Stimulated activated CD8-positive, alpha-beta memory T cell treated with anti-CD3 and anti-CD28 coated beads, Interleukin-15, amount 100 ng/mL, for 4 hours (primary cell): Measurements from ENCODE around the gene TSHZ3.

Experiments
- DNase-seq, 2 donors: peaks; one replicate each; pipeline ENCODE4 v3.0.0-alpha.2; 2020; ENCODE audit warnings: low read depth in 2 of 2

The TSHZ3 gene

GRCh38 chr19:31349160-31349881 lies at the start of gene TSHZ3:
Gene TSHZ3 (minus strand): TSS chr19:31349436. CDS start chr19:31349219, 217 bp downstream.
- DNase-seq, result peak in 1 of 2 donors; percentile 20

GRCh38 chr19:31397308-31397707 lies 48.1 kb upstream of the TSHZ3 start:
- DNase-seq, result no peak

- DNase-seq, result no peak
Observed at GRCh38 chr19:31392464-31392863, 43.2 kb upstream of the TSHZ3 start.

DNA sequence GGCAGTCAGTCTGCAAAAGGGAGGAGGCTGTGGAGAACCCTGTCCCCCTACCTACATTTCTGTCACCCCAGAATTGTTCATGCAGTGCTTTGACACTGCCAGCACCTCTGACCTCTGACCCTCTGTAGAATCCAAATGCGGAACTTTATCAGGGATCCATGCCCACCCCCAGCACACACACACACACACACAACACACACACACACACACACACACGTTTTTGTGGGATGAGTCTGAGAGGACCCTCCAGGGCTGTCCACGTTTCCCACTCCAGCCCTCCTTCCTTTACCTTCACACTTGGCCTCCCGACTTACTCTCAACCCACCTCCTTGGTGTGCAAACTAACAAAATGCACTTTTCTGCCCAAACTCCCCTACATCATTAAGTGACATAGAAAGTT lies 42.3 kb upstream of the TSHZ3 start:
- no peak for DNase-seq

DNA sequence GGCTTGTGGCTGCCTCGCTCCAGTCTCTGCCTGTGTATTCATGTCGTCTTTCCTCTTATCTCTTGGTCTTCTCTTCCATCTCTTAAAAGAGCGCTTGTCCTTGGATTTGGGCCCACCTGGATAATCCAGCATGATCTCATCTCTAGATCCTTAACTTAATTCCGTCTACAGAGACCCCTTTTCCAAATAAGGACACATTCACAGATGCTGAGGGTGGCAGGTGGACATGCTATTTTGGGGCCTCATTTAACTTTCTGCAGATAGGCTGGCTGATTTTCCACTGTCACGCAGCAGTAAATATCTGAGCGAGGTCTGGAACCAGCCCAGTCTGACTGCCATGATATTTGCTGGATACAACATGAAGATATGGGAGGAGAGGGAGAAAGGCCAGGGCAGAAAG lies 41.5 kb upstream of the TSHZ3 start:
- DNase-seq, result no peak

DNA sequence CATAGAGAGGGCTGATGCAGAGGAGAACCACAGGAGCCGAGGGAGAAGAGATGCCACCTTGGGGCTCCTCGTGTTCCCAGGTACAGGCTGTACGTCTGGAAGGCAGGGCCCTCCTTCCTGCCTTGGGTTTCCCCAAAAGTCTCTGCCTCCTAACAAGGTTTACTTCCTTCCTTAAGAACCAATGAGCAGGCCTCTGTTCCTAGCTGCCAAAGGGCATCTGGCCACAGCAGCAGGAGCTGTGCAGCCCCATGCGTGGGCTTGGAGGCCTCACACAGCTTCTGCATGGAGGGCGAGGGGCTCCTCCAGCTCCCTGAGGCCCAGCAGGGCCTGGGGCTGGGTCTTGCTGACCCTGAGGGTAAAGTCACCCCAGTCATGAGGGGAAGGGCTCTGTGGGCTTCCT lies 40.6 kb upstream of the TSHZ3 start:
- no peak for DNase-seq

DNA sequence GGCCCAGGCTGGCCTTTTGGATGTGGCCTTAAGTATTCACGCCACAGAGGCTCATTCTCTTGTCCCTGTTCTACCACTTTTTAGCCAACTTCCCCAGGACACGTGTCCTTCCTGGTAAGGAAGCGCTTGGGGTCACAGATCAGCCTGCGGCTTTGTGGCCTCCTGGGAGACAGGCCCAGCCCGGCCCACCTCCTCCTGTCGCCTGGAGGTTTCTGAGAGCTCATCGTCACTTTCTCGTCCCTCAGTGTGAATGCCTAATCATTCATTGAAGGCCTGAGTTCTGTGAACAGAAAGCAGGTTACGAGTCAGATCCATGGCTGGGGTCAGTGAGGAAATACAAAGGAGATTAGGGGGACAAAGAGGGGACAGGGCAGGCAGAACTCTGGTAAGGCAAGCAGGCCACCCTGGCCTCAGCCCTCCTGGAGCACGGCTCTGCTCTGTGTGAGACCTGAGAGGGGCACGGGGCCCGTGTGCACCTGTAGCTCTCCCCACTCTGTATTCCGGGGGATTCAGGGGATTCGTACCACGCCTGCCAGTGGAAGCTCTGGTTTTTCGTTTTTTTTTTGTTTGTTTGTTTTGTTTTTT lies 38.6 kb upstream of the TSHZ3 start:
- DNase-seq, result no peak

DNA sequence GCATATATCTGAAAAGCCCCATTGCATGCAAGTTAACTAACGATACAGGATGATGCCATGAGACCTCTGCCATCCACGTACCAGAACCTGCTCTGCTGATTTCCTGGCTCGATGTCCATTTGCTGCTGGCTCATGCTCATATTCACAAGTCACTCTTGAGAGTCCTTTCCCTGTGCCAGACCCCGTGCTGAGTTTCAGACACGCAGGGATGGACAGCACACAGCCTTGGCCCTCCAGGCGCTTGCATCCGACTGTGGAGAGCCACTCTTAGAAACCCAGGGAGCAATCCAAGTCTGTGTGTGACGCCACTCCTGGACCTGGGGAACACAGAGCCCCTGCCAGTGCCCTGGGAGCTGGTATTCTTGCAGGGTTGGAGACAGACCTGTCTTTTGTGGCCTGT lies 37.6 kb upstream of the TSHZ3 start:
- no peak for DNase-seq

DNA sequence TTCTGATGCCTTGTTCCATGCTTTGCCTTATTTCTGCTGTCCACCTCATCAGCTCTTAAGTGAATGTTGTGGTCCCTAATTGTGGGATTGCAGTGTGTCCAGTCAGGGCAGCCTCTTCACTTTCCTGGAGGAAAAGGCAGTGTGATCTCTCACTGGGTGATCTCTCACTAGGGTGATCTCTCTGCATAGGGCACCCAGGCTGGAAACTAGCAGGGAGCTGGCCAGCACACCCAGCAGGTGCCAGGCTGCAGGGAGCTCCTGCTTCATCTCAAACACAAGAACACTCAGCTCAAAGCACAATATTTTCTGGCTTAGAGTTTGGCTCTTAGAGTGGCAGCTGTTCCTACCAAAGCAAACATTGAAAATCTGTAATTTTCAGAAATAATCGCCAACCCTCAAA lies 36.5 kb upstream of the TSHZ3 start:
- no peak for DNase-seq

DNA sequence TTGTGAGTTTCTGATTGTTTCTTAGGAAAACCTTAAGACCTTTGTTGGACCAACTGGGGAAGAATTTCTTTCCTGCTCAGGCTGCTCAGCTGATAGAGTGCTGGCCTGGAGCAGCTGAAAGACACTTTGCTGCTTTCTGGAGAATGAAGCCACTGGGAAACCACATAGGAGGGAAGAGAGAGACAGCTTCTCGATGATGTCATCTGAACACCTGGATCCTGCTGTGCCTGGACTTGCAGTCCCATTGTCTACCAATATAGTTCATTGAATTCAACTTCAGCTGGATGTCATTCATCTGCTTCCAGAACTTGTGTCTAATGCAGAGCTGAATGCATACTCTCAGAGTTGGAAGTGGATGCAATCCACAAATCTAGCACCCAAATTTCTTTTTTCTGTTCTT lies 34.3 kb upstream of the TSHZ3 start:
- DNase-seq, result no peak

DNA sequence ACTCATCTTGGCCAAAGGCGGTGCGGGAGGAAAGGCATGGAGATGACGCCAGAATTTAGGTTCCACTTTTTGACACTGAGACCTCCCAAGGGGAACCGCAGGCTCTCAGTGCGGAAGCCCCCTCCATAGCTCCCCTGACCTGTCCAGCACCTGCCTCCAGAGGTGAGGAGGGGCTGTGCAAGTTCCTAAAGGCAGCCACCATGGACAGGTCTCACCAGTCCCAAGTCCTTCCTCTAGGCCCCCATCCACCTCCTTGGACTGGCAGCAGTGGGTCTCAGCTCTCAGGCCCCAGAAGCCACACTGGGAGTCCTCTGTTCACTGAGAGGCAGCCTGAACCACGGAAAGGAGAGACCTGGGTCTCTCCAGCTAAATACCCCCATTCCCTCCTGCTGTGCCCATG lies 31.6 kb upstream of the TSHZ3 start:
- no peak for DNase-seq

GRCh38 chr19:31378404-31378803 lies 29.2 kb upstream of the TSHZ3 start:
- DNase-seq, result no peak

- DNase-seq, result no peak
Observed at GRCh38 chr19:31377736-31378135, 28.5 kb upstream of the TSHZ3 start.

DNA sequence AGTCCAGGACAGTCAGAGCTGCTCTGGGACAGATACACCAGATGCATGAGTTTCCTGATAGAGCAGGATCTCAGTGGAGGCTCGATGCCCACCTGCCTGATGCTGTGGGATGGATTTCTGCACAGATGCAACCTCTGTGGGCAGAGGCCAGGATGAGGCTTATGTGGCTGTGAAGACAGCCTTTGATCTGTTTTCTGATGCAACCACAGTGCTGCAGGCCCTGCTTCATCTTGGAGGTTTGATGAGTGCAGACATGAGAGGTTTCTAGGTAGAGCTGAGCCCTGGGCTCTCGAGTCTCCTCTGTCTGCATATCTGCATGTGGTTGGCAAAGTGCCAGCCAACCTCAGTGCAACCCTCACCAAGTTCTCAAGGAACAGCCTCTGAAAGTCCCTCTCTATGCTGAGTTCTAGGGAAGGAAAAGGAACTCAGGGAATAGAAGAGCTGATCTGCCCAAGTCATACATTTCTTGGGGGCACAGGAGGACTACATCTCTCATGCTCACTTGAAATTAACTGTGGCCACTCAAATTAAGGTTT lies 23.1 kb upstream of the TSHZ3 start:
- DNase-seq, result no peak

- no peak for DNase-seq
Observed at GRCh38 chr19:31370216-31370615, 21.0 kb upstream of the TSHZ3 start.

- DNase-seq, result no peak
Observed at GRCh38 chr19:31364963-31365362, 15.7 kb upstream of the TSHZ3 start.

- DNase-seq, result no peak
Observed at GRCh38 chr19:31361728-31362127, 12.5 kb upstream of the TSHZ3 start.

GRCh38 chr19:31357315-31357673 lies 8.1 kb upstream of the TSHZ3 start:
- DNase-seq, result no peak

DNA sequence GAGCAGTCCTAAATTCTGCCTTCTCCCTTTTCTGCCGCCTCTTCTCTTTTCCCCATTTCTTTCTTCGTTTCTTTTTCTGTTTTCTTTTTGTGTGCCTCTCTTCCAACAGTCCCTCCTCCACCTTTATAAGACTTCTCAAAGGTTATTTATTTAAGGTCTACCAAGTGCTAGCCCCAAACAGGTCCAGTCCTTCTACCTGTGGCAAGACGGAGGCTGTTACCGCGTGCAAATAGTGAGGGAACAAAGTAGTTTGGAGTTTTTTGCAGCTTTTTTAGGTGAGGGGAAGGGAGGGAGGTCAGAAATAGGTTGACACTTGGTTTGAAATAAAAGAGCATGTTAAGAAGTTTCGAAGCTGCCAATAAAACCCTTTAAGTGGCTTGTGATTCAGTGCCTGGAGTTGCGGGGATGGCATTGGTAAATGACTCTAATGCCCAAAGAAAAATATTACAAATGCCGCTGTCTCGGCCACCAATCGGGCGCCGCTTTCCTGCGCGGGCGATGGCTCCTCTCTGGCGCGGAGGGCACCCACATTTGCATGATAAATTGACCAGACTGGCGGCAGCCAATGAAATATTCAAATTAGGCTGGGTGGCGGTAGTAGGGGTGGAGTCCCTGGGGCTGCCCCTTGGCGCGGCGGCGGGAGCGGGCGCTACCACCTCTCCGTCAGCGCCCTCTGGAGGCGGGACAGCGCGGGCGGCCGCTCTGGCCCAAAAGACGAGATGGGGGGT lies 7.5 kb upstream of the TSHZ3 start:
- DNase-seq, result no peak

GRCh38 chr19:31355665-31356289 lies 6.5 kb upstream of the TSHZ3 start:
- no peak for DNase-seq

- no peak for DNase-seq
Observed at GRCh38 chr19:31354799-31355664, 5.8 kb upstream of the TSHZ3 start.
